ENCODE results near the gene SPECC1.

GRCh38 chr17:20211246-20211645 is 202.1 kb downstream of the SPECC1 start:
- no peak for TF ChIP-seq CTCF (IDR thresholded peaks at IDR 0.05; ENCODE audit: low read depth, low read length, poor library complexity, severe bottlenecking)
- no peak for TF ChIP-seq EZH2phosphoT487 (IDR thresholded peaks at IDR 0.05; ENCODE audit: borderline replicate concordance, low read length)
